ENCODE data around the gene YPEL3.

YPEL3 gene

DNA sequence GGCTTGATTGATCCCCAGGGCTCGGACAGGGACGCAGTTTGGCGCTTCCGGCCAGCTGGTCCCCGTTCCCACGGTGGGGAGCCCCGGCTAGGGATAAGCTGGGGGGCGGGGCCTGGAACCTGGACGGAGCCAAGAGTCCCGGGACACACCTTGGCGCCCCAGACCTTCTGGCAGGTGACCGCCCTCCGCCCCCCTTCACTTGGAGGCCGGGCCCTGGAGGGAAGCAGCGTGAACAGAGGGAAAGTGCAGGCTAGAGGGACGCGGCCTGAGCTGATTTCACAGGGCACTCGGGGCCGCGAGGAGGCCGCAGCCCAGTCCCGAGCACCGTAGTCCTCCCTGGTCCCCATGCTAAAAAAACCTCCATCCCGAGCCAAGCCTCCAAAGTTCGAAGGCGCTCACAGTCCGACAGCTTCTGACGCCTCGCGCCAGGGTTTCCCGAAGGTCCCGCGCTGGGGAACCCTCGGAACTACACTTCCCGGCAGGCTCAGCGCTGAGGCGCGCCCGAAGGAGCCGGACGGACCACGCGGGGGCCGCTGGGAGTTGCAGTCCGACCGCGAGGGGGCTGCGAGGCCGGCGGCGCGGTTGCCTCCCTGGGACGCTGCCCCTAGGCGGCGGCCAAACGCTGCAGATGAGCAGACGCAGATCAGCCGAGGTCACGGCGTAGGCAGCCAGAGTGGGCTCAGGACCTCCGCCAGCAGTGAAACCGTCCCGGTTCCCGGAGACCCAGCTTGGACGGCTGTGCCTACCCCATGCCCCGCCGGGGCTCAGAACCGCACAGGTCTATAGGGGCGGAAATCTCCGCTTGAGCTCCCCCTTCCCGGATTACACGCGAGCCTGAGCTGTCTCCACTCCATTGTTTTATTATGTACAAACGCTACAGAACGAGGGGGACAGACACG is 4.3 kb downstream of the YPEL3 start, which contains the start of gene TBX6 (continued):
- TF ChIP-seq, protein P1, sequence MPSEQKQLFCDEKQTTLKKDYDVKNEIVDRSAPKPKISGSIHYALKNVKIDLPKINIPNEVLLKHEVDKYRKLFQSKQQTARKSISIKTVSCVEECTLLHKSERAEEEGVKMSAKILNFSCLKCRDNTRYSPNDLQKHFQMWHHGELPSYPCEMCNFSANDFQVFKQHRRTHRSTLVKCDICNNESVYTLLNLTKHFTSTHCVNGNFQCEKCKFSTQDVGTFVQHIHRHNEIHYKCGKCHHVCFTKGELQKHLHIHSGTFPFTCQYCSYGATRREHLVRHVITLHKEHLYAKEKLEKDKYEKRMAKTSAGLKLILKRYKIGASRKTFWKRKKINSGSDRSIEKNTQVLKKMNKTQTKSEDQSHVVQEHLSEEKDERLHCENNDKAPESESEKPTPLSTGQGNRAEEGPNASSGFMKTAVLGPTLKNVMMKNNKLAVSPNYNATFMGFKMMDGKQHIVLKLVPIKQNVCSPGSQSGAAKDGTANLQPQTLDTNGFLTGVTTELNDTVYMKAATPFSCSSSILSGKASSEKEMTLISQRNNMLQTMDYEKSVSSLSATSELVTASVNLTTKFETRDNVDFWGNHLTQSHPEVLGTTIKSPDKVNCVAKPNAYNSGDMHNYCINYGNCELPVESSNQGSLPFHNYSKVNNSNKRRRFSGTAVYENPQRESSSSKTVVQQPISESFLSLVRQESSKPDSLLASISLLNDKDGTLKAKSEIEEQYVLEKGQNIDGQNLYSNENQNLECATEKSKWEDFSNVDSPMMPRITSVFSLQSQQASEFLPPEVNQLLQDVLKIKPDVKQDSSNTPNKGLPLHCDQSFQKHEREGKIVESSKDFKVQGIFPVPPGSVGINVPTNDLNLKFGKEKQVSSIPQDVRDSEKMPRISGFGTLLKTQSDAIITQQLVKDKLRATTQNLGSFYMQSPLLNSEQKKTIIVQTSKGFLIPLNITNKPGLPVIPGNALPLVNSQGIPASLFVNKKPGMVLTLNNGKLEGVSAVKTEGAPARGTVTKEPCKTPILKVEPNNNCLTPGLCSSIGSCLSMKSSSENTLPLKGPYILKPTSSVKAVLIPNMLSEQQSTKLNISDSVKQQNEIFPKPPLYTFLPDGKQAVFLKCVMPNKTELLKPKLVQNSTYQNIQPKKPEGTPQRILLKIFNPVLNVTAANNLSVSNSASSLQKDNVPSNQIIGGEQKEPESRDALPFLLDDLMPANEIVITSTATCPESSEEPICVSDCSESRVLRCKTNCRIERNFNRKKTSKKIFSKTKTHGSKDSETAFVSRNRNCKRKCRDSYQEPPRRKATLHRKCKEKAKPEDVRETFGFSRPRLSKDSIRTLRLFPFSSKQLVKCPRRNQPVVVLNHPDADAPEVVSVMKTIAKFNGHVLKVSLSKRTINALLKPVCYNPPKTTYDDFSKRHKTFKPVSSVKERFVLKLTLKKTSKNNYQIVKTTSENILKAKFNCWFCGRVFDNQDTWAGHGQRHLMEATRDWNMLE (tag by site-specific recombination; conservative IDR thresholded peaks at IDR 0.05; ENCODE audit: low read depth) = 0 out of 2 replicates have a peak, but pooled peaks have one; percentile 12
- TF ChIP-seq ZNF184 (tag by site-specific recombination; IDR thresholded peaks at IDR 0.05) (0 out of 2 replicates have a peak, but pooled peaks have one; percentile 19), ZNF660 (tag by site-specific recombination; IDR thresholded peaks at IDR 0.05) (peak; percentile 70), EGR2 (tag by site-specific recombination; IDR thresholded peaks at IDR 0.05; ENCODE audit: low read depth) (peak; percentile 81), IKZF3 (tag by site-specific recombination; IDR thresholded peaks at IDR 0.05) (no peak), ZBTB48 (tag by site-specific recombination; IDR thresholded peaks at IDR 0.05) (peak; percentile 20; the same call in 1 of the 2 replicates), ZNF707 (tag by site-specific recombination; IDR thresholded peaks at IDR 0.05) (no peak)
- TF ChIP-seq, protein P2, sequence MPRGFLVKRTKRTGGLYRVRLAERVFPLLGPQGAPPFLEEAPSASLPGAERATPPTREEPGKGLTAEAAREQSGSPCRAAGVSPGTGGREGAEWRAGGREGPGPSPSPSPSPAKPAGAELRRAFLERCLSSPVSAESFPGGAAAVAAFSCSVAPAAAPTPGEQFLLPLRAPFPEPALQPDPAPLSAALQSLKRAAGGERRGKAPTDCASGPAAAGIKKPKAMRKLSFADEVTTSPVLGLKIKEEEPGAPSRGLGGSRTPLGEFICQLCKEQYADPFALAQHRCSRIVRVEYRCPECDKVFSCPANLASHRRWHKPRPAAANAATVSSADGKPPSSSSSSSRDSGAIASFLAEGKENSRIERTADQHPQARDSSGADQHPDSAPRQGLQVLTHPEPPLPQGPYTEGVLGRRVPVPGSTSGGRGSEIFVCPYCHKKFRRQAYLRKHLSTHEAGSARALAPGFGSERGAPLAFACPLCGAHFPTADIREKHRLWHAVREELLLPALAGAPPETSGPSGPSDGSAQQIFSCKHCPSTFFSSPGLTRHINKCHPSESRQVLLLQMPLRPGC (tag by site-specific recombination; IDR thresholded peaks at IDR 0.05) = no peak

DNA sequence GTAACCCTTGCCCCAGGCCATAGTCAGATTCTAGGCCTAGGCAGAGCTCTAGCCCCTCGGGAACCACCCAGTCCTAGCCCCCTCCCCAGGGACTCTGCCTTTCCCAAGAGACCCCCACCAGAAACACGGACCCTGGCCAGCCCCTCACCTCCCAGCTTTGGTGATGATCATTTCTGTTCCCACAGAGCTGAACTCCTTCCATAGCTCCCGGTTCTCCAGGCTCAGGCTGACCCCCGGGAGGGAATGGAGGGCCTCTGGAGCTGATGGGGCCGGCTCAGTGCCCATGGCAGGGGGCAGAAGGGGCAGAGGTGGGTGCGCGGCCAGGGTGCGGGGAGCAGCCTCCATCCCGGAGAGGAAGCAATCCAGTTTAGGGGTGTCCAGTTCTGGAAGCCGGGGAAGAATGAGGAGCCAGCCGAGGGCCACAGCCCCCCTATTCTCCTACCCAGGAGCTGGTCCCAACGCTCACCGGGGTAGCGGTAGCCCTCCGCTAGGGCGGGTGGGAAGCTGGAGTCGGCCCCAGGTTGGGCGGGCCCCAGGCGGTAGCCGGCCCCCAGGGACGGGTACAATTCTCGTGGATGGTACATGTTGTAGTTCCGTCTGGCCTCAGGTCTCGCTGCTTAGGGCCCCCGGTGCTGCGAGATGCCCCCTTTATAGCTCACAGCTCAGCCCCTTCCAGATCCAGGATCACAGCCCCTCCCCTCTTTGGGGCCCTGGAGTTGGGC is 5.2 kb downstream of the YPEL3 start:
- Histone ChIP-seq H3K27ac (ENCODE audit: extremely low read depth, low read depth, low read length) (no peak overlapping the region), H3K36me3 (ENCODE audit: control insufficient read depth in 2 of 2, insufficient read depth in 1 of 2, low read length in 2 of 2) (peaks cover 0 to 26% of the 10 kb centered on the region in 2 experiments; a peak in 1 of 3 replicates), H3K4me3 (ENCODE audit: low read depth, low read length) (no peak overlapping the region), H3K9me3 (ENCODE audit: control insufficient read depth, insufficient read depth, low read depth, low read length) (no peaks in the 10 kb centered on the region), H3K4me1 (ENCODE audit: control insufficient read depth, insufficient read depth, low read length) (no peaks in the 10 kb centered on the region)
- TF ChIP-seq IKZF3 (tag by site-specific recombination; IDR thresholded peaks at IDR 0.05) = peak; percentile 41; the same call in 1 of the 2 replicates
- TF ChIP-seq SP2 (tag by site-specific recombination; IDR thresholded peaks at IDR 0.05) = peak; percentile 34; the same call in 1 of the 2 replicates
- no peak for TF ChIP-seq ZNF202 (tag by site-specific recombination; IDR thresholded peaks at IDR 0.05; ENCODE audit: borderline replicate concordance)
- TF ChIP-seq GLIS2 (tag by site-specific recombination; IDR thresholded peaks at IDR 0.05) = peak; percentile 8
- CTCF ChIA-PET = interaction anchor here (0.6 to 5.0 kb wide), 20 partner anchors 9 to 437 kb away, joined by 3 to 38 read pairs (median 5); partner anchors contain the start of genes DCTPP1, GDPD3, PPP4C and ZNF771
- POLR2A ChIA-PET = interaction anchor here (0.7 to 3.3 kb wide), 8 partner anchors 14 to 327 kb away, joined by 3 to 26 read pairs (median 6); partner anchors contain the start of genes ALDOA, MAPK3, PPP4C and PRRT2

DNA sequence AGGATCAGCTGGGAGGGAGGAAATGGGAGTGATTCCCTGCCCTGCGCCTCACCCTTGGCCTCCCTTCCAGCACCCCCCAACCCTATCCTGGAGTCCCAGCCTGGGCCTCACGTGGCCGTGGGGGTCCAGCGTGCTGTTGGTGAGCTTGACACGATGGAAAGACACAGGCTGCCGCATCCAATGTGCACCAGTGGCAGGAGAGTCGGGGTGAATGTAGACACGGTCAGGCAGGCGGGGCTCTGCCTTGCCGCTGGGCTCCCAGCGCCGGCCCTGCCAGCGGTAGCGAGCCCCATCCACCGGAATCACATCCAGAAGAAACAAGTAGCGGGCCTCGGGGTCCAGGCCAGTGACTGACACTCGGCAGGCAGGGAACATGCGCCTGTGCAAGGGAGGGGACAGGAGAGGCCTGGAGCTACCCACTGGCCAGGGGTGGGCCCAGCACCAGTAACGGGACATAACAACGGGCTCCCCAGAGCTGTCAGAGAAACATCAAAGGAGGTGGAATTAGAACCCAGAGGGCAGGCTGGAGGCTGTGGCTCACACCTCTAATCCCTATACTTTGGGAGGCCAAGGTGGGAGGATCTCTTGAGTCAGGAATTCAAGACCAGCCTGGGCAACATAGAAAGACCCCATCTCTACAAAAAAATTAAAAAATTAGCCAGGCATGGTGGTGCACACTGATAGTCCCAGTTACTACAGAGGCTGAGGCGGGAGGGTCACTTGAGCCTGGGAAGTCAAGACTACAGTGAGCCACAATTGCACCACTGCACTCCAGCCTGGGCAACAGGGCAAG is 7.0 kb downstream of the YPEL3 start:
- TF ChIP-seq ZFP69B (tag by site-specific recombination; IDR thresholded peaks at IDR 0.05) (0 out of 2 replicates have a peak, but pooled peaks have one; percentile 53), ZNF600 (tag by site-specific recombination; IDR thresholded peaks at IDR 0.05) (peak; percentile 59), ZNF121 (tag by site-specific recombination; IDR thresholded peaks at IDR 0.05) (peak; percentile 88), SP2 (tag by site-specific recombination; IDR thresholded peaks at IDR 0.05) (peak; percentile 35), ZNF610 (tag by site-specific recombination; IDR thresholded peaks at IDR 0.05; ENCODE audit: borderline replicate concordance) (no peak)
- TF ChIP-seq, protein P3, sequence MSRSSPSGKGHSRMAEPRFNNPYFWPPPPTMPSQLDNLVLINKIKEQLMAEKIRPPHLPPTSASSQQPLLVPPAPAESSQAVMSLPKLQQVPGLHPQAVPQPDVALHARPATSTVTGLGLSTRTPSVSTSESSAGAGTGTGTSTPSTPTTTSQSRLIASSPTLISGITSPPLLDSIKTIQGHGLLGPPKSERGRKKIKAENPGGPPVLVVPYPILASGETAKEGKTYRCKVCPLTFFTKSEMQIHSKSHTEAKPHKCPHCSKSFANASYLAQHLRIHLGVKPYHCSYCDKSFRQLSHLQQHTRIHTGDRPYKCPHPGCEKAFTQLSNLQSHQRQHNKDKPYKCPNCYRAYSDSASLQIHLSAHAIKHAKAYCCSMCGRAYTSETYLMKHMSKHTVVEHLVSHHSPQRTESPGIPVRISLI (tag by site-specific recombination; IDR thresholded peaks at IDR 0.05) = no peak
- TF ChIP-seq, protein P4, sequence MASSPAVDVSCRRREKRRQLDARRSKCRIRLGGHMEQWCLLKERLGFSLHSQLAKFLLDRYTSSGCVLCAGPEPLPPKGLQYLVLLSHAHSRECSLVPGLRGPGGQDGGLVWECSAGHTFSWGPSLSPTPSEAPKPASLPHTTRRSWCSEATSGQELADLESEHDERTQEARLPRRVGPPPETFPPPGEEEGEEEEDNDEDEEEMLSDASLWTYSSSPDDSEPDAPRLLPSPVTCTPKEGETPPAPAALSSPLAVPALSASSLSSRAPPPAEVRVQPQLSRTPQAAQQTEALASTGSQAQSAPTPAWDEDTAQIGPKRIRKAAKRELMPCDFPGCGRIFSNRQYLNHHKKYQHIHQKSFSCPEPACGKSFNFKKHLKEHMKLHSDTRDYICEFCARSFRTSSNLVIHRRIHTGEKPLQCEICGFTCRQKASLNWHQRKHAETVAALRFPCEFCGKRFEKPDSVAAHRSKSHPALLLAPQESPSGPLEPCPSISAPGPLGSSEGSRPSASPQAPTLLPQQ (tag by site-specific recombination; IDR thresholded peaks at IDR 0.05) = peak; percentile 75
- POLR2A ChIA-PET = interaction anchor here (2.4 to 3.3 kb wide), 2 partner anchors 13 to 23 kb away, joined by 7 to 26 read pairs; partner anchors contain the start of genes ALDOA and PPP4C
- Histone ChIP-seq H3K4me1 (ENCODE audit: control insufficient read depth, insufficient read depth, low read length) (no peaks in the 10 kb centered on the region), H3K27ac (ENCODE audit: extremely low read depth, low read depth, low read length) (no peak overlapping the region), H3K4me3 (ENCODE audit: low read depth, low read length) (no peak overlapping the region), H3K36me3 (ENCODE audit: control insufficient read depth in 2 of 2, insufficient read depth in 1 of 2, low read length in 2 of 2) (peaks cover 0 to 32% of the 10 kb centered on the region in 2 experiments; a peak in 1 of 3 replicates), H3K9me3 (ENCODE audit: control insufficient read depth, insufficient read depth, low read depth, low read length) (no peaks in the 10 kb centered on the region)
- CTCF ChIA-PET = no interaction called here

All from HEK293 (cell line).